ENCODE data around the gene NRGN.
"Not testable (repeated sequence)": the region's sequence is repeated elsewhere in the genome, so short reads cannot be mapped to it uniquely, and the experiment has no call there.

The NRGN gene

GRCh38 chr11:124757320-124757719 lies 17.6 kb downstream of the NRGN start:
- no peak for DNase-seq (ENCODE audit: low spot score)

GRCh38 chr11:124758355-124759265 lies 18.9 kb downstream of the NRGN start:
- DNase-seq (ENCODE audit: low spot score): peak; percentile 86

- DNase-seq (ENCODE audit: low spot score): no peak
Measured at GRCh38 chr11:124759266-124760204, 19.8 kb downstream of the NRGN start.

GRCh38 chr11:124760205-124760652 lies 20.5 kb downstream of the NRGN start:
- no peak for DNase-seq (ENCODE audit: low spot score)

- DNase-seq (ENCODE audit: low spot score): no peak
Measured at GRCh38 chr11:124760806-124761205, 21.1 kb downstream of the NRGN start.

DNA sequence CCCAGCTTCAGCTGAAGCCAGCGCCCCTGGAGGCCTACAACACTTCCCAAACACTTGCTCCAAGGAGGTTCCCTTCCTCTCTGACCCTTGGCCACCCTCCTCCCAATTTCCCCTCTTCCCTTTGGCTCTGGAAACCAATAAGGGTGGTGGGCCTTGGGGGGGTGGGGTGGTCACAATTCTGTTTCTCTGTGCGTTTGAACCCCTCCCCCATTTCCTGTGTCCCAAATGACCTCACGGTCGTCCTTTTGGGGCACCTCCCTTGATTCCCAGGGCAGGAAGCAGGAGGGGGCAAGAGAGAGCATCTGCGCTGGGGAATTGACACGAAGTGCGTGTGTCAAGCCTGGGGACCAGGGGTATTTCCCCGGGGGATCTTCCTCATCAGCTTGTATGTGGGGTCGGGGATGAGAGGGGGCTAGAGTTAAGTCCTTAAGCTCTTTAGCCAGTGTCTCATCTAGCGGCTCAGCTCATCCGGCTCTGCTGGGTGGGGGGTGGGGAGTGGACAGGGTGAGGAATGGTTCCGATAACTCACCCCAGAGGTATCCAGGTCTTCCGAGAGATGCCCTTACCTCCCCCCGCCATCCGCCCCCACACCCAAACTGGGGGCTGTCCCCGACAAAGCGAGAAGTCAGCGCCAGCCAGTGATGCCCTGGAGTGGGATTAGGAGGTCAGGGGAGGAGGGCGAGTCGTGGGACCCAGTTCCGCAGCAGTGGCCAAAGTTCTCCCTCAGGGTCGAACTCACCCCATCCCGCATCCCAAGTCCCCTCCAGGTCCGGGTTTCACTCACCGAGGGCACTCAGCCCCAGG lies 21.8 kb downstream of the NRGN start:
- DNase-seq (ENCODE audit: low spot score): no peak

DNA sequence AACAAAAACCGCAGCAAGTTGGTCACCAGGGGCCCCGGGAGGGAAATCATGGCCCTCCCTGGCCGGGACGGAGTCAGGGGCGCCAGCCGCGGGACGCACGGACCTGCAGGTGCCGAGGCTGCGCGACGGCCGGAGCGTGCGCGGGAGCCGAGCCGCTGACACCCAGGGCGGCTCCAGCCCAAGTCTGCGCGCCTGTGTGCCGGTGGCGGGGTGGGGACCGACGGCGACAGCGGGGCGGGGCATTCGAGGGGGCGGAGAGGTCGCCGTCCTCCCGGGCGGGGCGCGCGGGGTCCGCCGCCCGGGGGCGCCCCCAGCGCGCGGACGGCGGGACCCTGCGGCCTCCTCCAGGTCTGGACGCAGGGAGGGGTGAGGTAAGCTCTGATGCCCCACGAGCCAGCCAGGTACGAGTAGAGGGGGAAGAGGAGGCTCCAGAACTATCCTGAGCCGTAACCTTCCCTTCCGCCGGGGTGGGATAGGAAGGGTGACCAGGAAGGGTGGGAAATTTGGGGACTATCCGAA lies 22.4 kb downstream of the NRGN start, which contains the start of gene ESAM:
Gene ESAM, minus strand, starts transcription at position 186 of the 519 bp plus-strand sequence. Its CDS starts 136 bp downstream, at position 50.
- no peak for DNase-seq (ENCODE audit: low spot score)

- DNase-seq (ENCODE audit: low spot score): peak; percentile 33
Measured at GRCh38 chr11:124762624-124763155, 22.9 kb downstream of the NRGN start.

- DNase-seq (ENCODE audit: low spot score): peak; percentile 73
Measured at GRCh38 chr11:124763156-124763947, 23.6 kb downstream of the NRGN start.

DNA sequence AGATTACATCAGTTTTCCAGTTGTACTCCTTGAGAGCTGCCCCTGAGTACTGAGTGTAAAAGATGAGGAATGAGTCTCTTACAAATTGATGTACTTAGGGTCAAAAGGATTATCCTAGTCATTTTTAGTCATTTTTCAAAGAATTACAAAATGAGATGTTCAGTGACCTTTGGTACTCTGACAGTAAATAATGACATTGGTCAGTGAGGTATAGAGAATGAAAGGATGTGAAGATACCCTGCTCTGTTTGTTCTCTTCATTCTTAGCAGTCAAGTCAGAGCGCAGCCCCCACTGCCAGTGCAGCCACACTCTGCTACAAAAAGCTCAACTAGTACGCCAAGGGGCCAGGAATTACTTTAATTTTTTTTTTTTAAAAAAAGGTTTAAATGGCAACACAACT lies 26.4 kb downstream of the NRGN start:
- DNase-seq (ENCODE audit: low spot score): no peak

DNA sequence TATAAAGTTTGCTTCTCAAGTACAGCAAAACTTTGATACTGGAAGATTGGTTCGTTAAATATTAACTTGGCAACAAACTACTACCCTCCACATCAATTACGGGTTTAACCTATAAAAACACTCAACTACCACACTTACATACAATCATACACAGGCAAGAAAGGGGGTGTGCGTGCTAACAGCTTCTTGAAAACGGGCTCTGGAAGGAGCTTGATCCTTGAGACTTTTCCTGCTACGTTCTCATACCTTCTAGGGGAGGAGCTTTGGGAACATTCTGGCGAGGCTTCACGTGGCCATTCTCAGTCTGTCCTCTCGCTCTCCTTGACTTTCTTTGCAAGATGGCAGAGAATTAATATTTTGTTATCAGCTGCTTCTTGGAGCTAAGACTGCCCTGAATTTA lies 29.2 kb downstream of the NRGN start:
- no peak for DNase-seq (ENCODE audit: low spot score)

DNA sequence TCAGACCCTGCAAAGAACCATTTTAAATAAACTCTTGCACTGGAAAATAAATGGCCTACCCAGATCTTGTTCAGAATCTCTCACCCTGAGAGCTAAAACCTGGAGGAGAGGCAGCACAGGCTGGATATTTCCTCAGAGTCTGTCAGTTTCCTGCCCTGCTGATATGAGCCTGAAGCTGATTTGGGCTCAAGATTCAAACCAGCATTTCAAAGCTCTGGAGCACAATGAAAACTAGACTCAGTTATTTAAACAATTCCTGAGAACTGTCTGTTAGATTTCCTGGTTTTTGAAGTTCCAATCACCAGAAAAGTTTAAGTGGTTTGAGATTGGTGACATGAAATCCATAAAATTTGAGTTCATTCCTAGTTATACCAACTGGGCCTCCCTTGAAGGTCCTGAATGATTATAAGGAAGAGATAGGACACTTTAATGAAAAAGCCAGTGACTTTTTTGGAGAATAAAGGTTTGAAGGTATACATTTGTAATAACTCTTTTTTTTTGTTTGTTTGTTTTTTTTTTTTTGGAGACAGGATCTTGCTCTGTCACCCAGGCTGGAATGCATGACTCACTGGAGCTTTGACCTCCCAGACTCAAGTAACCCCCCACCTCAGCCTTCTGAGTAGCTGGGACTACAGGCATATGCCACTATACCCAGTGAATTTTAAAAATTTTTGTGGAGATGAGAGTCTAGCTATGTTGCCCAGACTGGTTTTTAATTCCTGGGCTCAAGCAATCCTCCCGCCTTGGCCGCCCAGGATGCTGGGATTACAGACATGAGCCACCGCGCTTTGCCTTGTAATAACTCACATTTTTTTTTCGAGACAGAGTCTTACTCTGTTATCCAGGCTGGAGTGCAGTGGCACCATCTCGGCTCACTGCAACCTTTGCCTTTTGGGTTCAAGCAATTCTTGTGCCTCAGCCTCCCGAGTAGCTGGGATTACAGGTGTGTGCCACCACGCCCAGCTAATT lies 30.3 kb downstream of the NRGN start:
- DNase-seq (ENCODE audit: low spot score): no peak

- not testable (repeated sequence) for DNase-seq (ENCODE audit: low spot score)
Measured at GRCh38 chr11:124770959-124771358, 31.2 kb downstream of the NRGN start.

DNA sequence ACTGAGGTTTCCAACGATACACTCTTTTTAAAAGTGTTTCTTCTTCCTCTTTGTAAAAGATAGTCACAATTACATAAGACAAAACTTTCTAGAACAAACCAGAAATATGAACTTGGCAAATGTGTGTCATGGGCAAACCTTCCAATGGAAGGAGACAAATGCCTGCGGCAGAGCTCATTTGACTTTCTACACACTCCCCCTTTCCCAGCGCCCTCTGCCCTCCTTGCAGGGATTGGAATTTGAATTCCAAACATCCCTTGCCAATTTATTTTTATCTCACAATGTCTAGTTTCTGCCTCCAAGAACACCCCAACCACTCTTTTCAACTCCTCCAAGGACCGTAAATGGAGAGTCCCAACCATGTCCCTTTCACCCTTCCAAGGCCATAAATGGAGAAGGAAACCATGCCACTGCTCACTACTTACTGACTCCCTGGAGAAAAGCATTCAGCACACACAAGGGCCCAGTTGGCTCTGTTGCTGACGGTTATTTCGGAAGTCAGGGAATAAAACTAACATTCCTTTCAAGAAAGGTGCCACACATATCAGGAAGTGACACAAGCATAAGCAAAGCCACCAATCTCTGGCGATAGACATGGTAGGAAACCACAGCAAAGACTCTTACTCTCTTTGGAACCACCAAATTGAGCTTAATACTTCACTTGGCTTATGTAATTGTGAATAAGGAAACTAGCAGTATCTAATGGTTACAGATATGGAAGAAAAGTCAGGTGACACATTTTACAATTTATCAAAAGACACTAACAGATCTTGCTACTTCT lies 37.3 kb downstream of the NRGN start:
- DNase-seq (ENCODE audit: low spot score): no peak

- DNase-seq (ENCODE audit: low spot score): no peak
Measured at GRCh38 chr11:124778281-124778680, 38.5 kb downstream of the NRGN start.

DNA sequence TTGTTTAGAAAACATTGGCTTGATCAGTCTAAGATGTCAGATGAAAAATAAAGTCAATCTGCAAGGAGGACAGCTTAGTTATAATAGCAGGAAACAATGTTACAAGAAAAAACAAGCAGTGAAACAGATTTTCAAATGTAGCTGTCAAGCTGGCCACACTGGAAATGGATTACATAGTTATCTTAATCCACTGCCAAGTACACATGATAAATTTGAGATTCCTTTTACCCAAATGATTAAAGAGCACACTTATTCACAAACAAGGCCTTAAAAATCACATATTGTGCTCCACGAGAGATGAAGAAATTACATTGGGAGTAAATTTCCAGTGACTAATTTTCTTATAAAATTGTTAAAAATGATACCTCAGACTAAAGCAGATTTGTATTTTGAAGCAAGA lies 39.8 kb downstream of the NRGN start:
- DNase-seq (ENCODE audit: low spot score): no peak

DNA sequence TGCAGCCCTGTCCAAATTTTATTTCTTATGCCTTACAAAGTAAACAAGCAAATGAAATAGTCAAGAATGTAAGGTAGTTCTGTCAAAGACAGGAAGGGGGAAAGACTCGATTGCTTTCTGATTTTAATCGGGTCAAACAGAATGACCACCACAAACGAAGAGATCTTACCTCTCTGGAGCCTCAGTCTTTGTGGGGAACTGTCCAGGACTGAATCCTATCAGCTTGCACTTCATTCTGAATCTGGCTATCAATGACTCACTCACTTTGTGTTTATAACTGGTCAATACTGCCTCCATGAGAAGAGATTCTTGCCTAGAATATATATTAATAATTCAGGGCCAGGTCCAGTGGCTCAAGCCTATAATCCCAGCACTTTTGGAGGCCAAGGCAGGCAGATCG lies 43.3 kb downstream of the NRGN start:
- no peak for DNase-seq (ENCODE audit: low spot score)

- no peak for DNase-seq (ENCODE audit: low spot score)
Measured at GRCh38 chr11:124784051-124784450, 44.3 kb downstream of the NRGN start.
